Globus pallidus (tissue), 1 donor: ENCODE data around the gene CAMTA1.

Experiments
- DNase-seq: peaks from one replicate; pipeline ENCODE4 v3.0.0-alpha.2; 2015; ENCODE audit warnings: low spot score

CAMTA1 gene

GRCh38 chr1:7343882-7344281 lies 558.6 kb downstream of the CAMTA1 start:
- DNase-seq = no peak

- no peak for DNase-seq
These were observed 559.0 kb downstream of the CAMTA1 start for GRCh38 chr1:7344299-7344698.

GRCh38 chr1:7345516-7345915 lies 560.3 kb downstream of the CAMTA1 start:
- DNase-seq = no peak

- no peak for DNase-seq
These were observed 560.9 kb downstream of the CAMTA1 start for GRCh38 chr1:7346070-7346596.

GRCh38 chr1:7346600-7347570 lies 561.6 kb downstream of the CAMTA1 start:
- DNase-seq = no peak

GRCh38 chr1:7348073-7348472 lies 562.8 kb downstream of the CAMTA1 start:
- no peak for DNase-seq

GRCh38 chr1:7348580-7348979 lies 563.3 kb downstream of the CAMTA1 start:
- no peak for DNase-seq

- no peak for DNase-seq
These were observed 565.5 kb downstream of the CAMTA1 start for GRCh38 chr1:7350804-7351203.

GRCh38 chr1:7351649-7352048 lies 566.4 kb downstream of the CAMTA1 start:
- DNase-seq = no peak

- no peak for DNase-seq
These were observed 567.1 kb downstream of the CAMTA1 start for GRCh38 chr1:7352364-7352763.

GRCh38 chr1:7352974-7353373 lies 567.7 kb downstream of the CAMTA1 start:
- DNase-seq = no peak

- DNase-seq = no peak
These were observed 570.4 kb downstream of the CAMTA1 start for GRCh38 chr1:7355646-7356045.

- no peak for DNase-seq
These were observed 570.8 kb downstream of the CAMTA1 start for GRCh38 chr1:7356079-7356478.

GRCh38 chr1:7358425-7358824 lies 573.2 kb downstream of the CAMTA1 start:
- no peak for DNase-seq

GRCh38 chr1:7360526-7360925 lies 575.3 kb downstream of the CAMTA1 start:
- no peak for DNase-seq

GRCh38 chr1:7362947-7363346 lies 577.7 kb downstream of the CAMTA1 start:
- DNase-seq = no peak

GRCh38 chr1:7363450-7363849 lies 578.2 kb downstream of the CAMTA1 start:
- DNase-seq = no peak

- no peak for DNase-seq
These were observed 580.5 kb downstream of the CAMTA1 start for GRCh38 chr1:7365706-7366105.

- DNase-seq = no peak
These were observed 581.2 kb downstream of the CAMTA1 start for GRCh38 chr1:7366286-7366954.

- no peak for DNase-seq
These were observed 581.9 kb downstream of the CAMTA1 start for GRCh38 chr1:7366955-7367665.

- DNase-seq = no peak
These were observed 584.6 kb downstream of the CAMTA1 start for GRCh38 chr1:7369866-7370265.

- DNase-seq = no peak
These were observed 586.7 kb downstream of the CAMTA1 start for GRCh38 chr1:7371926-7372325.
